Measurements from ENCODE around the gene PIAS2.
"Not testable (repeated sequence)": the region's sequence is repeated elsewhere in the genome, so short reads cannot be mapped to it uniquely, and the experiment has no call there.

Gene PIAS2, protein sequence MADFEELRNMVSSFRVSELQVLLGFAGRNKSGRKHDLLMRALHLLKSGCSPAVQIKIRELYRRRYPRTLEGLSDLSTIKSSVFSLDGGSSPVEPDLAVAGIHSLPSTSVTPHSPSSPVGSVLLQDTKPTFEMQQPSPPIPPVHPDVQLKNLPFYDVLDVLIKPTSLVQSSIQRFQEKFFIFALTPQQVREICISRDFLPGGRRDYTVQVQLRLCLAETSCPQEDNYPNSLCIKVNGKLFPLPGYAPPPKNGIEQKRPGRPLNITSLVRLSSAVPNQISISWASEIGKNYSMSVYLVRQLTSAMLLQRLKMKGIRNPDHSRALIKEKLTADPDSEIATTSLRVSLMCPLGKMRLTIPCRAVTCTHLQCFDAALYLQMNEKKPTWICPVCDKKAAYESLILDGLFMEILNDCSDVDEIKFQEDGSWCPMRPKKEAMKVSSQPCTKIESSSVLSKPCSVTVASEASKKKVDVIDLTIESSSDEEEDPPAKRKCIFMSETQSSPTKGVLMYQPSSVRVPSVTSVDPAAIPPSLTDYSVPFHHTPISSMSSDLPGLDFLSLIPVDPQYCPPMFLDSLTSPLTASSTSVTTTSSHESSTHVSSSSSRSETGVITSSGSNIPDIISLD

GRCh38 chr18:46917108-46917802 is at the start of gene PIAS2, which contains the start of gene KATNAL2:
TSS of gene PIAS2 (minus strand) at chr18:46917507. CDS start at chr18:46917345, 162 bp downstream.
TSS of gene KATNAL2 (plus strand) at chr18:46917602. CDS start at chr18:46946873, 29,271 bp downstream.
- H3K4me3 ChIP-seq (ENCODE audit: low read length), result peak within 1 kb of the TSS; percentile 65
- peak within 1 kb of the TSS; percentile 96 for H3K27ac ChIP-seq (ENCODE audit: low read depth, low read length)

DNA sequence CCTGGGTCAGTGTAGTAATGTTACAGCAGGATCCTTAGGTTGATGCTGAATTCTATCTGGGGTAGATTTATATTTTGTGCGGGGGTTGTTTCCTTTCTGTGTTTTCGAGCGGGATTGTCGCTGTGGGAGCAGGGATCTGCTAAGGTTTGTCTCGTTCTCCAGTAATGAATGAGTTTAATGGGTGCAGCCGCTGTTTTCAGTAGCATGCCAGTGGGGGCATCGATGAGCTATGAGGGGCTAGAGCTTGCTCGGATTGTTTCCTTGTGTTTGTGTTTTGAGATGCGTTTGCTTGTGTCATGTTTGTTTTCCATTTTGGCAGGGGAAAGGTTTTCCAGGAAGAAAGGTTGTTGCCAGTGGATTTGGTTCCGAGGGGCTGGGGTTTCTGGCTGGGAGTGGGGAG is 49.0 kb upstream of the PIAS2 start:
- not testable (repeated sequence) for H3K27me3 ChIP-seq (ENCODE audit: control insufficient read depth, insufficient read depth, low read length); H3K4me1 ChIP-seq (ENCODE audit: control insufficient read depth, insufficient read depth, low read length); H3K9ac ChIP-seq (ENCODE audit: low read length); H3K4me3 ChIP-seq (ENCODE audit: low read length); H3K27ac ChIP-seq (ENCODE audit: low read depth, low read length); H3K36me3 ChIP-seq (ENCODE audit: control insufficient read depth, insufficient read depth, low read length)

More at GRCh38 chr18:46917108-46917802, at the start of gene PIAS2, which contains the start of gene KATNAL2:
- Histone ChIP-seq H3K27me3 (ENCODE audit: control insufficient read depth, insufficient read depth, low read length) (no peaks in the 10 kb centered on the region), H3K36me3 (ENCODE audit: control insufficient read depth, insufficient read depth, low read length) (no peaks in the 10 kb centered on the region), H3K9ac (ENCODE audit: low read length) (peak within 1 kb of the TSS; percentile 45), H3K4me1 (ENCODE audit: control insufficient read depth, insufficient read depth, low read length) (peaks cover 8% of the 10 kb centered on the region)

- not testable (repeated sequence) for H3K4me3 ChIP-seq (ENCODE audit: low read length); H3K36me3 ChIP-seq (ENCODE audit: control insufficient read depth, insufficient read depth, low read length); H3K4me1 ChIP-seq (ENCODE audit: control insufficient read depth, insufficient read depth, low read length); H3K9ac ChIP-seq (ENCODE audit: low read length); H3K27ac ChIP-seq (ENCODE audit: low read depth, low read length); H3K27me3 ChIP-seq (ENCODE audit: control insufficient read depth, insufficient read depth, low read length)
Measured at GRCh38 chr18:46964579-46965293, 47.4 kb upstream of the PIAS2 start.

- H3K36me3 ChIP-seq (ENCODE audit: control insufficient read depth, insufficient read depth, low read length); H3K4me3 ChIP-seq (ENCODE audit: low read length); H3K27me3 ChIP-seq (ENCODE audit: control insufficient read depth, insufficient read depth, low read length); H3K4me1 ChIP-seq (ENCODE audit: control insufficient read depth, insufficient read depth, low read length); H3K9ac ChIP-seq (ENCODE audit: low read length); H3K27ac ChIP-seq (ENCODE audit: low read depth, low read length): not testable (repeated sequence)
Measured at GRCh38 chr18:46963656-46964578, 46.6 kb upstream of the PIAS2 start.

- Histone ChIP-seq H3K4me3 (ENCODE audit: low read length) (no peak overlapping the region), H3K27ac (ENCODE audit: low read depth, low read length) (no peak overlapping the region), H3K36me3 (ENCODE audit: control insufficient read depth, insufficient read depth, low read length) (no peaks in the 10 kb centered on the region), H3K4me1 (ENCODE audit: control insufficient read depth, insufficient read depth, low read length) (no peaks in the 10 kb centered on the region), H3K27me3 (ENCODE audit: control insufficient read depth, insufficient read depth, low read length) (no peaks in the 10 kb centered on the region), H3K9ac (ENCODE audit: low read length) (no peak overlapping the region)
Measured at GRCh38 chr18:46958209-46958608, 40.9 kb upstream of the PIAS2 start.

GRCh38 chr18:46953195-46953594 is 35.9 kb upstream of the PIAS2 start:
- no peak overlapping the region for H3K9ac ChIP-seq (ENCODE audit: low read length)
- no peak overlapping the region for H3K27ac ChIP-seq (ENCODE audit: low read depth, low read length)
- no peak overlapping the region for H3K4me3 ChIP-seq (ENCODE audit: low read length)
- no peaks in the 10 kb centered on the region for H3K36me3 ChIP-seq (ENCODE audit: control insufficient read depth, insufficient read depth, low read length)
- H3K4me1 ChIP-seq (ENCODE audit: control insufficient read depth, insufficient read depth, low read length), result no peaks in the 10 kb centered on the region
- no peaks in the 10 kb centered on the region for H3K27me3 ChIP-seq (ENCODE audit: control insufficient read depth, insufficient read depth, low read length)

DNA sequence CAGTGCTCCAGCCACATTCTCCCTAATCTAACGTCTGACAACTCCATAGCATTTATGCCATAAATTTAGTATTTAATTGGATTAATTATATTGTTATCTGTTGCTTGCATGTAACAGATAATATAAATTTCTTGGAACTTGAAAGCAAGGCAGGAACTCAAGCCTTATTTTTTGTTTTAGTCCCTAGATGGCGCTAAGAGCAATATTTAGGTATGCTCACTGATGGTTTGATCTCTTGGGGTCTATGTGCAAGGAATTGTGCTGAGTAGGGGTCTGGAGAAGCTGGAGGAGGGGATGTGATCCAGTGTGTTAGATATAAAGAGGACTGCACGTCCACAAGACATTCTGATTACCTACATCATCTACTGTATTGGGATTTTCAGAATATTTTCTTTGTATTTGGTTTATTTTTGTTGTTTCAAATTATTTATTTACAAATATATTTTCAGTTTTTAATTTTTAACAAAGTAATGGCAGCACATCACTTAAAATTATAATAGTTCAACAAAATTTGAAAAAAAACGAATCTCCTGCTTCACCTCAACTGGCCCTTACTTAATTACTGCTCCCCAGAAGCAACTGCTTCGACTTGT is 32.9 kb upstream of the PIAS2 start:
- no peaks in the 10 kb centered on the region for H3K4me1 ChIP-seq (ENCODE audit: control insufficient read depth, insufficient read depth, low read length)
- no peaks in the 10 kb centered on the region for H3K27me3 ChIP-seq (ENCODE audit: control insufficient read depth, insufficient read depth, low read length)
- H3K9ac ChIP-seq (ENCODE audit: low read length), result no peak overlapping the region
- H3K27ac ChIP-seq (ENCODE audit: low read depth, low read length), result no peak overlapping the region
- H3K4me3 ChIP-seq (ENCODE audit: low read length), result no peak overlapping the region
- H3K36me3 ChIP-seq (ENCODE audit: control insufficient read depth, insufficient read depth, low read length), result no peaks in the 10 kb centered on the region

DNA sequence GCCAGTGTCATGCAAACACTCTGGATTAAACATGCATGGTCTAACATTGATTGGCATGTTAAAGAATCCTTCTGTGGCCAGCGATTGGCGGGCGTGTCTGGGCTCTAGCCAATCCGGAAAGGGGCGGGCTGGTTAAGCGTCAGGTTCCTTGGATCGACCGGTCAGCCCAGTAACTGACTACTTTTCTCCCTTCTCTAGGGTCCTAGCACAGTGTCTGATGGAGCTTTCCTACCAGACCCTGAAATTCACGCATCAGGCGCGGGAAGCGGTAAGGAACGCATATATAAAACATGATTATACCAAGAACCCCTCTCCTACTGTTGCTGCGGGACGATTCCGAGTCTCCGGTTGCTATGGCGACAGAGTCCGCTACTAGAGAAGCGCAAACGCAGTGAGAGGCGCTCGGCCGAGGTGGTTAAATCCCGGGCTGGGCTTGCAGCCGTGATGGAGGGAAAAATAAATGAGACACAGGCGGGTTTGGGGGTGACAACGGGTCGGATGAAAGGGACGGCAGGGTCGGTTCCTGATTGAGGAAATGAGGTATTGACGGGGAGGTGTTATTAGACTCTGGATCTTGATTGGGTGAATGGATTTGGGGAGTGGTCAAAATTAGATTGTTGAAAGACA is 29.5 kb upstream of the PIAS2 start:
- Histone ChIP-seq H3K27ac (ENCODE audit: low read depth, low read length) (no peak overlapping the region), H3K27me3 (ENCODE audit: control insufficient read depth, insufficient read depth, low read length) (no peaks in the 10 kb centered on the region), H3K4me3 (ENCODE audit: low read length) (peak overlapping the region; percentile 65), H3K36me3 (ENCODE audit: control insufficient read depth, insufficient read depth, low read length) (no peaks in the 10 kb centered on the region), H3K4me1 (ENCODE audit: control insufficient read depth, insufficient read depth, low read length) (no peaks in the 10 kb centered on the region), H3K9ac (ENCODE audit: low read length) (no peak overlapping the region)

GRCh38 chr18:46942646-46943045 is 25.3 kb upstream of the PIAS2 start:
- no peaks in the 10 kb centered on the region for H3K4me1 ChIP-seq (ENCODE audit: control insufficient read depth, insufficient read depth, low read length)
- no peak overlapping the region for H3K9ac ChIP-seq (ENCODE audit: low read length)
- no peaks in the 10 kb centered on the region for H3K36me3 ChIP-seq (ENCODE audit: control insufficient read depth, insufficient read depth, low read length)
- no peaks in the 10 kb centered on the region for H3K27me3 ChIP-seq (ENCODE audit: control insufficient read depth, insufficient read depth, low read length)
- no peak overlapping the region for H3K4me3 ChIP-seq (ENCODE audit: low read length)
- H3K27ac ChIP-seq (ENCODE audit: low read depth, low read length), result no peak overlapping the region

DNA sequence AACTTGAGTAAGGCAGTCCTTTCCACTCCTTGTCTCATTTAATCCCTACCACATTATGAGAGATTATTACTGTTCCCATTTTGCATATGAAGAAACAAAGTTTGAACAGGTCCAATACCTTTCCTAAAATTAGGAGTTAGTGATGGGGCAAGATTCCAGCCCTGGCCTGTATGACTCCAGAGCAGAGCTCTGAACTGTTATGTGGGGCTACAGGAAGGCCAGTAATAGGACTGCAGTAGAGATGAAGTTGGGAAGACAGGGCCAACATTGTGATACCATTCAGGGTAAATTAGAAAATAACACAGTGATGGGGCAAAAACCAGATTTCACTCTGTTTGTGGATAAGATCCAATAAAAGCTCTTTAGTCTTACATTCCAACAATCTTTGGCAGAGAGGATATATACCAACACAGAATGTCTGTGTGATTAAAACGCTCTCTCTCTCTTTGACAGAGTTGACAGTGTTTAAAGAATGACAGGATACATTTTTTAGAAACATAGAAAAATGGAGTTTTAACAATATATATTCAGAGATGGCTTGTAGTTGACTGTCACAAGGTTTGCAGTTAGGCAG is 22.8 kb upstream of the PIAS2 start:
- H3K9ac ChIP-seq (ENCODE audit: low read length), result no peak overlapping the region
- H3K36me3 ChIP-seq (ENCODE audit: control insufficient read depth, insufficient read depth, low read length), result no peaks in the 10 kb centered on the region
- no peaks in the 10 kb centered on the region for H3K4me1 ChIP-seq (ENCODE audit: control insufficient read depth, insufficient read depth, low read length)
- H3K27ac ChIP-seq (ENCODE audit: low read depth, low read length), result no peak overlapping the region
- H3K27me3 ChIP-seq (ENCODE audit: control insufficient read depth, insufficient read depth, low read length), result no peaks in the 10 kb centered on the region
- H3K4me3 ChIP-seq (ENCODE audit: low read length), result no peak overlapping the region
